MM.1S (cell line): ENCODE data around the gene CHCHD6.

Source experiments
- DNase-seq: peaks from one replicate; pipeline ENCODE4 v3.0.0-alpha.2; 2015
- H2AFZ ChIP-seq: fragments of 300-600 bp; sonication (generic); 2 replicates; pipeline ENCODE4 v1.6.0; 2016; ENCODE audit warnings: antibody characterized with exemption, low read length
- H3F3A ChIP-seq: fragments of 300-600 bp; sonication (generic); 2 replicates; pipeline ENCODE4 v1.6.1; 2016; ENCODE audit warnings: mild to moderate bottlenecking, antibody characterized with exemption, low read length, moderate library complexity, mixed read lengths; ENCODE audit not compliant: insufficient read depth
- H3K27ac ChIP-seq: fragments of 300-600 bp; sonication (generic); 2 replicates; pipeline ENCODE4 v1.5.1; 2016; ENCODE audit warnings: mild to moderate bottlenecking, low read length
- H3K27me3 ChIP-seq: fragments of 300-600 bp; sonication (generic); replicated peaks from 2 replicates; pipeline ENCODE4 v1.6.0; 2016; ENCODE audit warnings: low read length; ENCODE audit not compliant: insufficient read depth
- H3K36me3 ChIP-seq: fragments of 300-600 bp; sonication (generic); replicated peaks from 2 replicates; pipeline ENCODE4 v1.6.1; 2016; ENCODE audit warnings: mild to moderate bottlenecking, low read length, mixed read lengths; ENCODE audit not compliant: insufficient read depth
- H3K4me1 ChIP-seq: fragments of 300-600 bp; sonication (generic); 2 replicates; pipeline ENCODE4 v1.6.1; 2016; ENCODE audit warnings: low read length, mixed read lengths
- H3K4me2 ChIP-seq: fragments of 300-600 bp; sonication (generic); 2 replicates; pipeline ENCODE4 v1.6.0; 2016; ENCODE audit warnings: low read depth, low read length
- H3K4me3 ChIP-seq: fragments of 300-600 bp; sonication (generic); 2 replicates; pipeline ENCODE4 v1.5.1; 2016; ENCODE audit warnings: low read length, mixed read lengths
- H3K79me2 ChIP-seq: fragments of 300-600 bp; sonication (generic); 2 replicates; pipeline ENCODE4 v1.6.1; 2016; ENCODE audit warnings: mixed run types, low read length, mixed read lengths
- H3K9ac ChIP-seq: fragments of 300-600 bp; sonication (generic); 2 replicates; pipeline ENCODE4 v1.6.1; 2016; ENCODE audit warnings: low read length, mixed read lengths
- H3K9me2 ChIP-seq: fragments of 300-600 bp; sonication (generic); replicated peaks from 2 replicates; pipeline ENCODE4 v1.6.1; 2016; ENCODE audit warnings: mild to moderate bottlenecking, low read length, mixed read lengths; ENCODE audit not compliant: insufficient read depth
- H3K9me3 ChIP-seq: fragments of 300-600 bp; sonication (generic); replicated peaks from 2 replicates; pipeline ENCODE4 v1.6.1; 2016; ENCODE audit warnings: mild to moderate bottlenecking, low read length, mixed read lengths; ENCODE audit not compliant: insufficient read depth
- H4K20me1 ChIP-seq: fragments of 300-600 bp; sonication (generic); 2 replicates; pipeline ENCODE4 v1.6.1; 2016; ENCODE audit warnings: mild to moderate bottlenecking, low read length, moderate library complexity, mixed read lengths; ENCODE audit not compliant: insufficient read depth
- CTCF ChIP-seq: fragments of 300-600 bp; sonication (generic); IDR thresholded peaks from 2 replicates; pipeline ENCODE4 v1.5.1; 2016; ENCODE audit warnings: antibody characterized with exemption, low read length, mixed read lengths
- EZH2 ChIP-seq: fragments of 300-600 bp; sonication (generic); optimal IDR thresholded peaks from 2 replicates; pipeline ENCODE3; 2017; ENCODE audit warnings: low read depth, mild to moderate bottlenecking, antibody characterized with exemption, low read length, mixed read lengths
- EZH2phosphoT487 ChIP-seq: fragments of 300-600 bp; sonication (generic); IDR thresholded peaks from 2 replicates; pipeline ENCODE4 v1.6.1; 2018; ENCODE audit warnings: antibody characterized with exemption, low read length

The CHCHD6 gene

DNA sequence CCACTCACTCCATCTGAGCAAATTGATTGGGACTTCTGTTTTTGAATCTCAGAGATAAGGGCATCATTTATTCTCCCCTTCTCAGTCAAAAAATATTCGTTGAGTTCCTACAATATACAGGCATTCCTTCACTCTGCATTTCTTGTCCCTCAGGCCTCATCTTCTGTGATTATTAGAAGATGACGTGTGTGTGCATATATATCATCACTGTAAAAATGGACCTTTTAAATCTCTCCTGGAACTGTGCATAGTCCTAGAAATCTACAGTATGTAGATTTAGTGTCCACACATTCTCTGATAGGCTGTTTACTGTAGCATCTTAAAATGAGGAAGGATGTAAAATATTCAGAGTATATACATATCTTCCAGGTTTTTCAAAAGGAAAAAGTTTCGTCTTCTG lies 235.7 kb downstream of the CHCHD6 start:
- Histone ChIP-seq H3K9ac (no peak overlapping the region), H3F3A (no peaks in the 10 kb centered on the region), H3K79me2 (no peaks in the 10 kb centered on the region), H3K4me2 (no peak overlapping the region), H3K27ac (no peak overlapping the region), H3K9me3 (no peaks in the 10 kb centered on the region), H3K36me3 (no peaks in the 10 kb centered on the region), H4K20me1 (no peaks in the 10 kb centered on the region), H3K27me3 (no peaks in the 10 kb centered on the region), H3K4me1 (peaks cover 6% of the 10 kb centered on the region), H3K9me2 (no peaks in the 10 kb centered on the region), H3K4me3 (no peak overlapping the region), H2AFZ (no peak overlapping the region)
- TF ChIP-seq EZH2 = no peak
- no peak for TF ChIP-seq EZH2phosphoT487
- TF ChIP-seq CTCF = no peak
- DNase-seq = no peak

DNA sequence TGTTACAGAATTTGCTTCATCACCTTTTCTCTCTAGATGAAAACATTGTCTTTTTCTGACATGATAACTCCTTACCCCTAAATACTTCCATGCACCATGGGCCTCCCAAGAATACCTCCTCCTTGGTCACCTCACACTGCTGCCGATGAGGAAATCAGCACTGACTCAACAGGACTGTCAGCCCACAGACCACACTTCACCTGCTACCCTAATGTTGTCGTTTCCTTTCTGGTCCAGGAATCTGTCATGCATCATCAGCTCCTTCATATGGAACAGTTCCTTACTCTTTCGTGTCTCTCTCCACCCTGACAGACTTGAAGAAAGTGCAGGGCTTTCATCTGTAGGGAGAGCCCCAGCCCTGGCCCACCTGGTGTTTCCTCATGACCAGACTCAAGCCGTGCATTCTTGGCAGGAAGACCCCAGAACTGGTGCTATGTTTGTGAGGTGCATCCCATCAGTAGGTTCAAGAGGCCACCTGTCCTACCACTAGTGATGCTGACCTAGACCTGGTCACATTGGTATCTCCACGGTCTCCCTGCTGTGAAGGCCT lies 237.8 kb downstream of the CHCHD6 start:
- Histone ChIP-seq H3K36me3 (no peaks in the 10 kb centered on the region), H3K4me3 (no peak overlapping the region), H3K9me2 (no peaks in the 10 kb centered on the region), H3K9me3 (no peaks in the 10 kb centered on the region), H4K20me1 (no peaks in the 10 kb centered on the region), H3K27ac (no peak overlapping the region), H3K4me1 (peaks cover 6% of the 10 kb centered on the region), H2AFZ (no peak overlapping the region), H3K79me2 (no peaks in the 10 kb centered on the region), H3F3A (no peaks in the 10 kb centered on the region), H3K4me2 (no peak overlapping the region), H3K9ac (no peak overlapping the region), H3K27me3 (no peaks in the 10 kb centered on the region)
- DNase-seq = no peak
- no peak for TF ChIP-seq CTCF
- TF ChIP-seq EZH2phosphoT487 = no peak
- TF ChIP-seq EZH2 = no peak

DNA sequence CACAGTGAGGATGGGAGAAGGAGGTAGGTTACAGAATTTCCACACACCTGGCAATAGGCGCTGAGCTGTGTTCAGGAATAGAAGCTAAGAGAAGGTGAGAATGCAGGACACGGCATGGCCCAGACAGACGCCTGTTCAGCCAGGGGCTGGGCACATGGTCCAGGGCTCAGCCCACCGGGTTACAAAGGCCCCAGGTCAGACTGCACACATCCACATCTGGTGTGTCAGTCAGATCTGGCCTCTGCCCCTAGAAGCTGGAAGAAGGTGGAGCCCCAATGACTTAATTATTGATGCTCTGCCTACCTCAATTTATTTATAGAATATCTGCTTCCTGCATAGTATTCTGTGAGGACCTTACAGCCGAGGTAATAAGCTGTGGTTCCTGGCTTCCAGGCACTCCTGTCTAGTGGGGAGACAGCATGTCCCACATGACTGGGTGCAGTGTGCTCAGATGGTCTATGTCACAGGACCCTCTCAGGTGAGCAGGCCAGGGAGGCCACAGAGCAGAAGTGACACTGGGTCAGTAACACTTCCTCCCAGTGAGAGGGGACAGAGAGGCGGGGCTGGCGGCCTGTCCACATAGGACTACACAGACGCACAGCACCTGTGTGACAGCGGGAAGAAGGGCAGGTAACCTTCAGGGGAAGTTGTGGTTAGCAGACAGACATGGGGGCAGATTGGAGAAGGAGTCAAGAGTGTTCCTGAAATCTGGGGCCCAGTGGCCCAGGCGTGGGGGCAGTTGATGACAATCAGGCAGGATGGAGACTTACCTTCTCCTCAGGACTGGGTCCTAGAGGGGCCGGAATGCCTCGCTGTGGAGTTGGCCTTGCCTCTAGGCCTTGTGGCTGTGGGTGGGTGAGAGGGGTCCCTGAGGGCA lies 240.3 kb downstream of the CHCHD6 start:
- H4K20me1 ChIP-seq = no peaks in the 10 kb centered on the region

More for the DNA sequence above, 240.3 kb downstream of the CHCHD6 start:
- no peak overlapping the region for H3K4me2 ChIP-seq
- no peaks in the 10 kb centered on the region for H3K9me3 ChIP-seq
- H3K4me1 ChIP-seq = peaks cover 6% of the 10 kb centered on the region
- no peak for DNase-seq
- no peaks in the 10 kb centered on the region for H3F3A ChIP-seq
- no peak overlapping the region for H2AFZ ChIP-seq
- no peaks in the 10 kb centered on the region for H3K27me3 ChIP-seq
- H3K79me2 ChIP-seq = no peaks in the 10 kb centered on the region
- H3K36me3 ChIP-seq = no peaks in the 10 kb centered on the region
- no peak overlapping the region for H3K4me3 ChIP-seq
- no peak overlapping the region for H3K27ac ChIP-seq
- TF ChIP-seq EZH2phosphoT487 (no peak), EZH2 (no peak), CTCF (no peak)
- H3K9me2 ChIP-seq = no peaks in the 10 kb centered on the region
- no peak overlapping the region for H3K9ac ChIP-seq
